Body of pancreas (tissue), 4 donors: ENCODE measurements around the gene RABEPK. TPM values are rescaled to one million over a fixed set of nuclear protein-coding genes. Genes with fewer than 3 reads are reported as not detected.
"Not testable (repeated sequence)": the region's sequence is repeated elsewhere in the genome, so short reads cannot be mapped to it uniquely, and the experiment has no call there.

ENCODE experiments used
- ATAC-seq: fragments of 150-250 bp; one replicate; pipeline ENCODE4 v1.9.1; 2016
- DNase-seq, 4 donors: peaks; one replicate each; pipeline ENCODE4 v3.0.0-alpha.2; 2019
- H3K27ac ChIP-seq, 4 donors: fragments of 200-600 bp; sonication (generic); 1 replicate in 3 of 4; 2 replicates in 1 of 4; pipeline versions ENCODE4 v1.5.1 to v1.6.1; 2016 to 2019; ENCODE audit warnings: mild to moderate bottlenecking in 1 of 4, mixed read lengths in 1 of 4, moderate library complexity in 1 of 4
- H3K27me3 ChIP-seq, 2 donors: fragments of 200-600 bp; sonication (generic); one replicate each; pipeline ENCODE4 v1.6.0; 2016; ENCODE audit warnings: mild to moderate bottlenecking in 1 of 2
- H3K36me3 ChIP-seq, 2 donors: fragments of 200-600 bp; sonication (generic); replicated peaks in 1 of 2; 2 replicates each; pipeline ENCODE4 v1.5.1; 2016; ENCODE audit warnings: low read depth in 2 of 2; ENCODE audit not compliant: insufficient read depth in 1 of 2
- H3K4me1 ChIP-seq: fragments of 200-600 bp; sonication (generic); one replicate; pipeline ENCODE4 v1.6.0; 2016
- H3K4me3 ChIP-seq, 2 donors: fragments of 200-600 bp; sonication (generic); 1 replicate in 1 of 2; 2 replicates in 1 of 2; pipeline ENCODE4 v1.5.1; 2016 to 2019
- H3K9me3 ChIP-seq, 3 donors: fragments of 200-600 bp; sonication (generic); 1 replicate in 2 of 3; 2 replicates in 1 of 3; pipeline ENCODE4 v1.5.1; 2016
- CTCF ChIP-seq, 7 experiments: fragments of 450-650 bp in 4 of 7; fragments of 200-600 bp in 3 of 7; sonication (generic) in 3 of 7; IDR thresholded peaks; one replicate each; pipeline ENCODE4 v1.5.1; 2016 to 2019; ENCODE audit warnings: antibody characterized with exemption in 7 of 7
- POLR2A ChIP-seq, 3 donors: fragments of 450-650 bp; IDR thresholded peaks; one replicate each; pipeline ENCODE4 v1.6.1; 2016; ENCODE audit warnings: antibody characterized with exemption in 3 of 3, mild to moderate bottlenecking in 2 of 3
- WGBS, 2 donors: methylation state at CpG; one replicate each; pipeline ENCODE4 v1.1.5; 2017; 5-methylcytosine and 5-hydroxymethylcytosine counted together
- intact Hi-C: fragments of 100-400 bp; cut with DNase I; formaldehyde crosslinking; loops from one replicate; pipeline ENCODE4 v1.15.1; 2023
- total RNA-seq, 2 donors: library from RNA; depleted of rRNA; stranded (reverse); fragments of >200 nt; gene quantifications; one replicate each; pipeline ENCODE4 v1.1.0, GENCODE V29; 2016

The RABEPK gene
- total RNA-seq, 2 donors from 2014 or later = 4.3 to 6.7 TPM

DNA sequence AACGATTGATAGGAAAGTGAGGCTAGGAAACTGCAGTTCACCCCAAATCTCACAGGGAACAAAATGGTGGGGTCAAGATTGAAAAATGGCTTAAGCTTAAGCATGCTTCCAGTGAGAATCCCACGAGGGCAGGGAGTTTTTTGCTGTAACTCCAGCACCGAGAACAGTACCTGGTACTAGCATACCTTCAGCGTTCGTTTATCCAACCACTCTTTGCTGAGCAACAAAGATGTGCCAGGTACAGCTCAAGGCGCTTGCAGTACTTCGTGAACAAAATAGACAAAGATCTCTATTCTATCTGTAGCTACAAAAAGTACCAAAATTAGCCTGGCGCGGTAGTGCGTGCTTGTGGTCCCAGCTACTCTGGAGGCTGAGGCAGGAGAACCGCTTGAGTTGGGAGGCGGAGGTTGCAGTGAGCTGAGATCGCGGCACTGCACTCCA lies 10.0 kb upstream of the RABEPK start:
- 33 to 44% methylated on average over 14 of the region's 14 CpGs for WGBS, 2 donors
- peak overlapping the region; percentile 75 to 95 for H3K4me3 ChIP-seq
- no peaks in the 10 kb centered on the region for H3K9me3 ChIP-seq
- TF ChIP-seq POLR2A (IDR thresholded peaks at IDR 0.05) = no peak
- TF ChIP-seq CTCF (IDR thresholded peaks at IDR 0.05) = no peak
- DNase-seq = peak in 2 of 4 donors; percentile 14 to 19
- intact Hi-C loops = no loop called here
- H3K27me3 ChIP-seq = no peaks in the 10 kb centered on the region
- no peaks in the 10 kb centered on the region for H3K36me3 ChIP-seq
- peaks cover 29% of the 10 kb centered on the region for H3K4me1 ChIP-seq
- ATAC-seq = no peak
- H3K27ac ChIP-seq = peak overlapping the region; percentile 88 to 90 (median 89)

- H3K4me3 ChIP-seq, intact Hi-C loops, DNase-seq, ATAC-seq, H3K9me3 ChIP-seq, H3K27me3 ChIP-seq, H3K27ac ChIP-seq, H3K36me3 ChIP-seq: not testable (repeated sequence)
- 85 to 93% methylated on average over 5 of the region's 5 CpGs for WGBS, 2 donors
- peaks cover 13% of the 10 kb centered on the region for H3K4me1 ChIP-seq
These were observed 5.9 kb upstream of the RABEPK start for GRCh38 chr9:125194466-125194865.

DNA sequence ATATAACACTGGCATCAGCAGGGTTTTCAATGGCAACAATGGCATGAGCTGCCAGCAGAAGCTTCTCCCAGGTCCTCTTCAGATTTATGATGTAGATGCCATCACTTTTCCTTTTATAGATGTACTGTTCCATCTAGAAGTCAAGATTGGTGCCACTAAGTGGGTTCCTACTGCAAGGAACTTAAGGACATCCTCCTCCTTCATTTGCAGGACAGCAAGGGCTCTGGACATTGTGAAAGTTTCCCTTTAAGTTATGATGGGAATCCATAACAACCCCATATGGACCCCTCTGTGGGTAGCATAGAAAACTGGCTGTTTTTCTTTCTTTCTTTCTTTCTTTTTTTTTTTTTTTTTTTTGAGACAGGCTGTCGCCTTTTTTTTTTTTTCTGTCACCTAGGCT lies 4.8 kb upstream of the RABEPK start:
- H3K27me3 ChIP-seq, H3K36me3 ChIP-seq, intact Hi-C loops, H3K27ac ChIP-seq, H3K4me3 ChIP-seq, ATAC-seq, DNase-seq, H3K9me3 ChIP-seq: not testable (repeated sequence)
- WGBS, 2 donors = 73 to 83% methylated on average over 1 of the region's 1 CpG
- H3K4me1 ChIP-seq = peaks cover 11% of the 10 kb centered on the region

DNA sequence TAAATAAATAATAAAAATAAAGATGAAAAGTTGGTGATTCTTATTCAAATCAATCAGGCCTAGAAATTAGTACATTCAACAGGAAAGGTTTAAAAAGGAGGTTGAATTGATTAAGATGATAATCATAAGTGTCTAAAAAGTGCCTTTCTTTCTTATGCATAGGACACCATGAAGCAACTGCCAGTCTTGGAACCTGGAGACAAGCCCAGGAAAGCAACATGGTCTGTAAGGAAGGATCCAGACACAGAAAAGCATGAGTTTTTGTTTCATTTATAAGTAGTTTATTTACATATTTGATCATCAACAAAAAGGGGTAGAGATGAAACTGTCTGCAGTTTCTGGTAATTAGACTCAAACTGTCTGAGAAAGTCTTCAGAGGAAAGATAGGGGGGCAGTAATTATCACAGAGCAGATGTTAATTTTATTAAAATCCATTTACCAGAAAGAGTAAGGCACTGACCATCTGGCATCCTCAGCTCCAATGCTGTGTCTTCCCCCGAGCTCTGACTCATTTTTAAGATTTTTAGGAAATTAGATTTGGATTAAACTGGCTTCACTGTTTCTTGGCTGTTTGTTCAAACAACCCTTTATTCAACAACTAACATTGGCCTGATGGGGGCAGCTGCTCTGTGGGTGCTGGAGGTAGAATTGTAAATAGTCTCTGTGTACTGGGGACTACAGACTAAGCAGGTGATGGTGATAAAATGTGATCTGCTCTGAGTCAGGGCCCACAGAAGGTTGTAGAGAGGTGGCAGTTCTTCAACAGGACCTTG lies 2.7 kb downstream of the RABEPK start:
- peaks cover 12% of the 10 kb centered on the region for H3K4me1 ChIP-seq
- H3K27me3 ChIP-seq = no peaks in the 10 kb centered on the region
- TF ChIP-seq CTCF (IDR thresholded peaks at IDR 0.05) (no peak), POLR2A (IDR thresholded peaks at IDR 0.05) (no peak)
- WGBS, 2 donors = 93 to 95% methylated on average over 1 of the region's 1 CpG
- no peak overlapping the region for H3K4me3 ChIP-seq
- peaks cover 0 to 3% of the 10 kb centered on the region in 2 donors for H3K36me3 ChIP-seq
- ATAC-seq (no peak), DNase-seq (no peak)
- no peaks in the 10 kb centered on the region for H3K9me3 ChIP-seq
- intact Hi-C loops = no loop called here
- H3K27ac ChIP-seq = no peak overlapping the region

DNA sequence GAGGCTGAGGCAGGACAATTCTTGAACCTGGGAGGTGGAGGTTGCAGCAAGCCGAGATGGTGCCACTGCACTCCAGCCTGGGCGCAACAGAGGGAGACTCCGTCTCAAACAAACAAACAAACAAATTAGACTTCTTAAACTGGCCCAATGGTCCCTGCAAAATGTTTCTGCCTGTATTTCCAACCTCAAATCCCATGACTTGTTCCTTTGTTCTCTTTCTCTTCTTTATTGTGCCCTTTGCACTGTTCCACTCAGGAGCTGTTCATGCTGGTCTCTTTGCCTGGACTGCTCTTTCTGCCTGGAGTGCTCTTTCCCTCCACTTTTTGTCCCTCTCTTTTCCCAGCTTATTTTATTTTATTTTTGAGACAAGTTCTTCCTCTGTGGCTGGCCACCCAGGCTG lies 4.1 kb downstream of the RABEPK start:
- TF ChIP-seq POLR2A (IDR thresholded peaks at IDR 0.05) (no peak), CTCF (IDR thresholded peaks at IDR 0.05) (no peak)
- H3K4me3 ChIP-seq = no peak overlapping the region
- 71 to 95% methylated on average over 3 of the region's 3 CpGs for WGBS, 2 donors
- no peak overlapping the region for H3K27ac ChIP-seq
- no peak for ATAC-seq
- H3K4me1 ChIP-seq = peaks cover 9% of the 10 kb centered on the region
- no peak for DNase-seq
- no peaks in the 10 kb centered on the region for H3K9me3 ChIP-seq
- H3K27me3 ChIP-seq = no peaks in the 10 kb centered on the region
- H3K36me3 ChIP-seq = peaks cover 0 to 5% of the 10 kb centered on the region in 2 donors
- intact Hi-C loops = no loop called here

GRCh38 chr9:125214186-125214585 lies 13.8 kb downstream of the RABEPK start:
- Histone ChIP-seq H3K27me3 (no peaks in the 10 kb centered on the region), H3K4me1 (no peaks in the 10 kb centered on the region), H3K27ac (no peak overlapping the region), H3K9me3 (no peaks in the 10 kb centered on the region), H3K4me3 (no peak overlapping the region), H3K36me3 (peaks cover 0 to 4% of the 10 kb centered on the region in 2 donors)
- DNase-seq = no peak
- intact Hi-C loops = no loop called here
- no peak for ATAC-seq
- 78 to 86% methylated on average over 5 of the region's 5 CpGs for WGBS, 2 donors
- no peak for TF ChIP-seq POLR2A (IDR thresholded peaks at IDR 0.05)
- no peak for TF ChIP-seq CTCF (IDR thresholded peaks at IDR 0.05)
